A673 (cell line): Measurements from ENCODE around the gene SMYD1. TPM values are rescaled to one million over a fixed set of nuclear protein-coding genes. Genes with fewer than 3 reads are reported as not detected.

Source experiments
- BruUV-seq: library from RNA; stranded (reverse); fragments of 400-500 nt; replicated peaks from 2 replicates; lab custom pipeline; 2021; lab: Mats Ljungman, UMichigan
- CTCF ChIA-PET: fragments of 300-600 bp; sonication (Branson Sonifier 250); formaldehyde crosslinking; loops from one replicate; lab custom pipeline; 2022; ENCODE audit warnings: antibody characterized with exemption; lab: Charles Lee
- POLR2A ChIA-PET: fragments of 300-600 bp; sonication (Branson Sonifier 250); formaldehyde crosslinking; loops from one replicate; lab custom pipeline; 2022; ENCODE audit warnings: antibody characterized with exemption; ENCODE audit not compliant: low non-redundant PET; lab: Charles Lee
- DNase-seq: peaks from one replicate; pipeline ENCODE4 v3.0.0-alpha.2; 2015; ENCODE audit warnings: low spot score
- H3K27ac ChIP-seq: fragments of 200-600 bp; sonication (generic); 2 replicates; pipeline ENCODE4 v1.5.1; 2016; ENCODE audit warnings: mixed run types, low read depth, mild to moderate bottlenecking, mixed read lengths, antibody characterized with exemption, low read length; ENCODE audit not compliant: poor library complexity, severe bottlenecking
- H3K27me3 ChIP-seq: fragments of 200-600 bp; sonication (generic); replicated peaks from 2 replicates; pipeline ENCODE4 v1.6.1; 2017; ENCODE audit warnings: mixed run types, low read depth, mild to moderate bottlenecking, mixed read lengths, antibody characterized with exemption, low read length; ENCODE audit not compliant: insufficient read depth, poor library complexity
- H3K36me3 ChIP-seq: fragments of 200-600 bp; sonication (generic); 2 replicates; pipeline ENCODE4 v1.6.1; 2016; ENCODE audit warnings: mixed run types, mild to moderate bottlenecking, mixed read lengths, antibody characterized with exemption, low read length; ENCODE audit not compliant: insufficient read depth, poor library complexity, severe bottlenecking
- H3K4me1 ChIP-seq: fragments of 200-600 bp; sonication (generic); 2 replicates; pipeline ENCODE4 v1.6.1; 2017; ENCODE audit warnings: mixed run types, mild to moderate bottlenecking, mixed read lengths, antibody characterized with exemption, low read length; ENCODE audit not compliant: insufficient read depth, poor library complexity, severe bottlenecking
- H3K4me3 ChIP-seq: fragments of 200-600 bp; sonication (generic); 2 replicates; pipeline ENCODE4 v1.5.1; 2016; ENCODE audit warnings: low read depth, mixed run types, mild to moderate bottlenecking, mixed read lengths, low read length; ENCODE audit not compliant: poor library complexity, severe bottlenecking
- H3K9me3 ChIP-seq: fragments of 200-600 bp; sonication (generic); 2 replicates; pipeline ENCODE4 v1.6.1; 2016; ENCODE audit warnings: mixed run types, low read depth, mild to moderate bottlenecking, mixed read lengths, antibody characterized with exemption, low read length; ENCODE audit not compliant: poor library complexity, severe bottlenecking
- EZH2 ChIP-seq: fragments of 200-600 bp; sonication (generic); IDR thresholded peaks from 2 replicates; pipeline ENCODE4 v1.6.1; 2017; ENCODE audit warnings: borderline replicate concordance, low read depth, mild to moderate bottlenecking, mixed read lengths, antibody characterized with exemption, low read length; ENCODE audit not compliant: poor library complexity, severe bottlenecking
- intact Hi-C: fragments of 100-400 bp; cut with micrococcal nuclease; formaldehyde crosslinking; loops from one replicate; pipeline ENCODE4 v1.10.0; 2022; ENCODE audit not compliant: unreplicated experiment
- total RNA-seq: library from RNA; stranded (reverse); gene quantifications from 2 replicates; pipeline ENCODE4 v1.2.3, GENCODE V29; 2021
- TF ChIP-seq, protein P1 (sequence below): fragments of 300-800, 200-600 bp; sonication (generic); conservative IDR thresholded peaks from 2 replicates; pipeline ENCODE4 v1.5.1; 2017; ENCODE audit warnings: low read depth, mild to moderate bottlenecking, antibody characterized with exemption, low read length, moderate library complexity, mixed read lengths

Gene SMYD1
- total RNA-seq, 1 experiment from 2014 or later: not detected

- Histone ChIP-seq H3K4me1 (no peaks in the 10 kb centered on the region), H3K9me3 (no peaks in the 10 kb centered on the region), H3K36me3 (no peaks in the 10 kb centered on the region), H3K27me3 (peaks cover 18% of the 10 kb centered on the region), H3K4me3 (no peak overlapping the region), H3K27ac (no peak overlapping the region)
- TF ChIP-seq, protein P1, sequence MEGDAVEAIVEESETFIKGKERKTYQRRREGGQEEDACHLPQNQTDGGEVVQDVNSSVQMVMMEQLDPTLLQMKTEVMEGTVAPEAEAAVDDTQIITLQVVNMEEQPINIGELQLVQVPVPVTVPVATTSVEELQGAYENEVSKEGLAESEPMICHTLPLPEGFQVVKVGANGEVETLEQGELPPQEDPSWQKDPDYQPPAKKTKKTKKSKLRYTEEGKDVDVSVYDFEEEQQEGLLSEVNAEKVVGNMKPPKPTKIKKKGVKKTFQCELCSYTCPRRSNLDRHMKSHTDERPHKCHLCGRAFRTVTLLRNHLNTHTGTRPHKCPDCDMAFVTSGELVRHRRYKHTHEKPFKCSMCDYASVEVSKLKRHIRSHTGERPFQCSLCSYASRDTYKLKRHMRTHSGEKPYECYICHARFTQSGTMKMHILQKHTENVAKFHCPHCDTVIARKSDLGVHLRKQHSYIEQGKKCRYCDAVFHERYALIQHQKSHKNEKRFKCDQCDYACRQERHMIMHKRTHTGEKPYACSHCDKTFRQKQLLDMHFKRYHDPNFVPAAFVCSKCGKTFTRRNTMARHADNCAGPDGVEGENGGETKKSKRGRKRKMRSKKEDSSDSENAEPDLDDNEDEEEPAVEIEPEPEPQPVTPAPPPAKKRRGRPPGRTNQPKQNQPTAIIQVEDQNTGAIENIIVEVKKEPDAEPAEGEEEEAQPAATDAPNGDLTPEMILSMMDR: no peak
- TF ChIP-seq EZH2: no peak
- BruUV-seq: no TSS peak
- ChIA-PET CTCF (no interaction called here), POLR2A (no interaction called here)
- no peak for DNase-seq
- intact Hi-C loops: no loop called here
Measured at GRCh38 chr2:88128654-88129312, 61.2 kb downstream of the SMYD1 start.

- BruUV-seq: no TSS peak
- H3K4me3 ChIP-seq: no peak overlapping the region
- intact Hi-C loops: no loop called here
- H3K27me3 ChIP-seq: peaks cover 17% of the 10 kb centered on the region
- no peak overlapping the region for H3K27ac ChIP-seq
- no peaks in the 10 kb centered on the region for H3K36me3 ChIP-seq
- no peaks in the 10 kb centered on the region for H3K9me3 ChIP-seq
- CTCF ChIA-PET: no interaction called here
- TF ChIP-seq EZH2: no peak
- TF ChIP-seq, protein P1: no peak
- no peak for DNase-seq
- POLR2A ChIA-PET: no interaction called here
- no peaks in the 10 kb centered on the region for H3K4me1 ChIP-seq
Measured at GRCh38 chr2:88129313-88129959, 61.8 kb downstream of the SMYD1 start.

GRCh38 chr2:88131201-88131998, 63.8 kb downstream of the SMYD1 start:
- no TSS peak for BruUV-seq
- ChIA-PET POLR2A (no interaction called here), CTCF (interaction anchor here (0.6 kb wide), 1 partner anchor 89 kb away, joined by 9 read pairs; no protein-coding TSS in a partner anchor)
- H3K4me3 ChIP-seq: no peak overlapping the region
- intact Hi-C loops: no loop called here
- H3K4me1 ChIP-seq: no peaks in the 10 kb centered on the region
- H3K27me3 ChIP-seq: peaks cover 23% of the 10 kb centered on the region
- TF ChIP-seq, protein P1: no peak
- TF ChIP-seq EZH2: no peak
- no peak for DNase-seq
- no peaks in the 10 kb centered on the region for H3K36me3 ChIP-seq
- H3K27ac ChIP-seq: no peak overlapping the region
- H3K9me3 ChIP-seq: no peaks in the 10 kb centered on the region
